ENCODE results near the gene MCF2. TPM values are rescaled to one million over a fixed set of nuclear protein-coding genes. Genes with fewer than 3 reads are reported as not detected.
A peak's percentile ranks its signal among the peaks of the same experiment; 100 is the strongest.

The MCF2 gene
- total RNA-seq (ENCODE audit: low replicate concordance) = 0.45 and 2.8 TPM in 2 replicates

- TF ChIP-seq CTCF (IDR thresholded peaks at IDR 0.05; ENCODE audit: insufficient read depth, low read length) = no peak
- no peak for DNase-seq (ENCODE audit: low read depth)
- no peak within 1 kb of the TSS for H3K4me3 ChIP-seq (ENCODE audit: low read depth, low read length)
These were observed at the start of gene MCF2 for GRCh38 chrX:139708067-139708466. TSS of gene MCF2 (minus strand) at chrX:139708167. CDS start at chrX:139651744, 56,423 bp downstream.

GRCh38 chrX:139751053-139751452 lies 43.1 kb upstream of the MCF2 start:
- no peak for TF ChIP-seq CTCF (IDR thresholded peaks at IDR 0.05; ENCODE audit: insufficient read depth, low read length)
- no peak for DNase-seq (ENCODE audit: low read depth)
- no peak overlapping the region for H3K4me3 ChIP-seq (ENCODE audit: low read depth, low read length)

GRCh38 chrX:139750390-139750789 lies 42.4 kb upstream of the MCF2 start:
- DNase-seq (ENCODE audit: low read depth) = no peak
- H3K4me3 ChIP-seq (ENCODE audit: low read depth, low read length) = no peak overlapping the region
- TF ChIP-seq CTCF (IDR thresholded peaks at IDR 0.05; ENCODE audit: insufficient read depth, low read length) = no peak

GRCh38 chrX:139739138-139739537 lies 31.2 kb upstream of the MCF2 start:
- no peak for TF ChIP-seq CTCF (IDR thresholded peaks at IDR 0.05; ENCODE audit: insufficient read depth, low read length)
- peak; percentile 19 for DNase-seq (ENCODE audit: low read depth)
- no peak overlapping the region for H3K4me3 ChIP-seq (ENCODE audit: low read depth, low read length)

GRCh38 chrX:139738581-139738980 lies 30.6 kb upstream of the MCF2 start:
- peak; percentile 4 for DNase-seq (ENCODE audit: low read depth)
- TF ChIP-seq CTCF (IDR thresholded peaks at IDR 0.05; ENCODE audit: insufficient read depth, low read length) = no peak
- no peak overlapping the region for H3K4me3 ChIP-seq (ENCODE audit: low read depth, low read length)

GRCh38 chrX:139736151-139736550 lies 28.2 kb upstream of the MCF2 start:
- DNase-seq (ENCODE audit: low read depth) = no peak
- H3K4me3 ChIP-seq (ENCODE audit: low read depth, low read length) = no peak overlapping the region
- no peak for TF ChIP-seq CTCF (IDR thresholded peaks at IDR 0.05; ENCODE audit: insufficient read depth, low read length)

GRCh38 chrX:139734996-139735395 lies 27.0 kb upstream of the MCF2 start:
- no peak for TF ChIP-seq CTCF (IDR thresholded peaks at IDR 0.05; ENCODE audit: insufficient read depth, low read length)
- DNase-seq (ENCODE audit: low read depth) = no peak
- H3K4me3 ChIP-seq (ENCODE audit: low read depth, low read length) = no peak overlapping the region
